ENCODE results near the gene NOB1.

The NOB1 gene

GRCh38 chr16:69701452-69701851, 53.3 kb downstream of the NOB1 start:
- no peak for DNase-seq (ENCODE audit: low read depth)
- TF ChIP-seq CTCF (conservative IDR thresholded peaks at IDR 0.05; ENCODE audit: low read depth, low read length): no peak

DNA sequence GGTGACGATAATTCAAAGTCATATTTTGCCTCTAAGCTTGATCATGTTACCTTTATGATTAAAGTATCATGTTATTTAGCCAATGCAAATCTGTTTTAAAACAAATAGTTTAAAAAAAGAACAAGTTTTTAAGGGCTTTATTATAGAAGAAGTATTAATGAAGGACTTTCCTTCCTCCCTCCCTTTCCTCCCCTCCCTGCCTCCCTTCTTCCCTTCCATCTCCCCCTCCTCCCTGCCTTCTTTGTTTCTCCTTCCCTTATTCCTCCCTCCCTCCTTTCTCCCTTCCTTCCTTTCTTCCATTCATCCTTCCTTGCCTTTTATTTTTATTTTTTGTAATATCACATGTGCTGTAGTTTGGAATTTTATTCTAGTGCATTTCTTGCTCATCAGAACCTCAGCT, 54.8 kb downstream of the NOB1 start:
- no peak for TF ChIP-seq CTCF (conservative IDR thresholded peaks at IDR 0.05; ENCODE audit: low read depth, low read length)

More at GRCh38 chr16:69701452-69701851, 53.3 kb downstream of the NOB1 start:
- H3K4me3 ChIP-seq (ENCODE audit: low read depth, low read length): no peak overlapping the region

DNA sequence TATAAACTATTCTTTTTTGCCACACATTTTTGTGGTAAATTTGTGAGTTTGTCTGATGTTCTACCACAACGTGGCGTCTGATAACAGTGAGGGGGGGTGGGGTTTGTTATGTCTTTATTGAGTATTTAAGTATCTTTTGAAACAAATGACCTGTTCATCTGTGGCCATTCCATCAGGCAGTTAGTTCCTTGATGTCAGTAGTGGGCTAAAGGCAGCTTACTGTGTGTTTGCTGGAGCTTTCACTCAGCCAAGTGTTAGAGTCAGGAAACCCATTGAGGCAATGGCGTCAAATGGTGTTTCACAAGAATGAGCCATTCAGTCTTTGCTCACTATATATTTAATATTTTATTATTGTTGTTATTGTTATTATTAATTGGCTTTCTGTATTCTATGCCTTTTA, 56.3 kb downstream of the NOB1 start:
- no peak for DNase-seq (ENCODE audit: low read depth)
- no peak for TF ChIP-seq CTCF (conservative IDR thresholded peaks at IDR 0.05; ENCODE audit: low read depth, low read length)
- no peak overlapping the region for H3K4me3 ChIP-seq (ENCODE audit: low read depth, low read length)

More for the DNA sequence above, 54.8 kb downstream of the NOB1 start:
- DNase-seq (ENCODE audit: low read depth): no peak
- no peak overlapping the region for H3K4me3 ChIP-seq (ENCODE audit: low read depth, low read length)

DNA sequence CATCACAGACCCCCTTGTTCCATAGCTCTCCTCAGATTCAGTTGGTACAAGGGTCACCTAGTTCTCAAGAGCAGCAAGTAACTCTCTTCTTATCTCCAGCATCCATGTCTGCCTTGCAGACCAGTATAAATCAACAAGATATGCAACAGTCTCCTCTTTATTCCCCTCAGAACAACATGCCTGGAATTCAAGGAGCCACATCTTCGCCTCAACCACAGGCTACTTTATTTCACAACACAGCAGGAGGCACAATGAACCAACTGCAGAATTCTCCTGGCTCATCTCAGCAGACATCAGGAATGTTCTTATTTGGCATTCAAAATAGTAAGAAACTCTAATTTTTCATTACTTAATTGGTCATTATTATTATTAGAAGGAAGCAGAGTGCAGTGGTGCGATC, 60.8 kb downstream of the NOB1 start:
- H3K4me3 ChIP-seq (ENCODE audit: low read depth, low read length): no peak overlapping the region
- DNase-seq (ENCODE audit: low read depth): peak; percentile 71
- TF ChIP-seq CTCF (conservative IDR thresholded peaks at IDR 0.05; ENCODE audit: low read depth, low read length): no peak

DNA sequence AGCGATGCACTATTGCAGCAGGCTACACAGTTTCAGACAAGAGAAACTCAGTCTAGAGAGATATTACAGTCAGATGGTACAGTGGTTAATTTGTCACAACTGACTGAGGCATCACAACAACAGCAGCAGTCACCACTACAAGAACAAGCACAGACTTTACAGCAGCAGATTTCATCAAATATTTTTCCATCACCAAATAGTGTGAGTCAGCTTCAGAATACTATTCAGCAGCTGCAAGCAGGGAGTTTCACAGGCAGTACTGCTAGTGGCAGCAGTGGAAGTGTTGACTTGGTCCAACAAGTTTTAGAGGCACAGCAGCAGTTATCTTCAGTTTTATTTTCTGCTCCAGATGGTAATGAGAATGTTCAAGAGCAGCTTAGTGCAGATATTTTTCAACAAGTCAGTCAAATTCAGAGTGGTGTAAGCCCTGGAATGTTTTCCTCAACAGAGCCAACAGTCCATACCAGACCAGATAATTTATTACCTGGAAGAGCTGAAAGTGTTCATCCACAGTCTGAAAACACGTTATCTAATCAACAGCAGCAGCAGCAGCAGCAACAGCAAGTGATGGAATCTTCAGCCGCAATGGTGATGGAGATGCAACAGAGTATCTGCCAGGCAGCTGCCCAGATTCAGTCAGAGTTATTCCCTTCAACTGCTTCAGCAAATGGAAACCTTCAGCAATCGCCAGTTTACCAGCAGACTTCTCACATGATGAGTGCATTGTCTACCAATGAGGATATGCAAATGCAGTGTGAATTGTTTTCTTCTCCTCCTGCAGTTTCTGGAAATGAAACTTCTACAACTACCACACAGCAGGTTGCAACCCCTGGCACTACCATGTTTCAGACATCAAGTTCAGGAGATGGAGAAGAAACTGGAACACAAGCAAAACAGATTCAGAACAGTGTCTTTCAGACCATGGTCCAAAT, 62.5 kb downstream of the NOB1 start:
- no peak overlapping the region for H3K4me3 ChIP-seq (ENCODE audit: low read depth, low read length)
- TF ChIP-seq CTCF (conservative IDR thresholded peaks at IDR 0.05; ENCODE audit: low read depth, low read length): no peak
- DNase-seq (ENCODE audit: low read depth): peak; percentile 69
